Endothelial cell of umbilical vein (primary cell): ENCODE data around the gene LONRF3. TPM values are rescaled to one million over a fixed set of nuclear protein-coding genes. Genes with fewer than 3 reads are reported as not detected.

Experiments used
- BruUV-seq: library from RNA; stranded (reverse); fragments of 400-500 nt; replicated peaks from 2 replicates; lab custom pipeline; 2021; lab: Mats Ljungman, UMichigan
- CTCF ChIA-PET: fragments of 300-600, 350-600 bp; sonication (Branson Sonifier 250); formaldehyde crosslinking; loops from one replicate; lab custom pipeline; 2021; ENCODE audit warnings: antibody characterized with exemption, inconsistent platforms; lab: Charles Lee
- POLR2A ChIA-PET: fragments of 300-600, 350-600 bp; sonication (Branson Sonifier 250); formaldehyde crosslinking; loops from one replicate; lab custom pipeline; 2021; ENCODE audit warnings: antibody characterized with exemption, inconsistent platforms; lab: Charles Lee
- DNase-seq: peaks from one replicate; pipeline ENCODE4 v3.0.0-alpha.2; 2011; ENCODE audit warnings: low read depth, low spot score
- FAIRE-seq: peaks from 2 replicates; lab custom pipeline; 2011; peaks lifted over from hg19 to GRCh38; lab: Jason Lieb, UNC
- H2AFZ ChIP-seq: 2 replicates; pipeline ENCODE4 v1.6.0; 2012; ENCODE audit warnings: low read depth, low read length, control low read depth, inconsistent platforms
- H3K27ac ChIP-seq: 2 replicates; pipeline ENCODE4 v1.5.1; 2011; ENCODE audit warnings: low read depth, mild to moderate bottlenecking, control low read depth, low read length, moderate library complexity; ENCODE audit not compliant: insufficient read depth
- H3K27me3 ChIP-seq, 2 experiments: 2 replicates each; pipeline versions ENCODE4 v1.6.0 to v1.6.1; 2011; ENCODE audit warnings: low read length in 2 of 2, mixed read lengths in 1 of 2; ENCODE audit not compliant: control insufficient read depth in 2 of 2, insufficient read depth in 2 of 2
- H3K36me3 ChIP-seq, 2 experiments: 2 replicates in 1 of 2; 3 replicates in 1 of 2; pipeline ENCODE4 v1.5.1; 2011; ENCODE audit warnings: low read length in 2 of 2, mild to moderate bottlenecking in 1 of 2, moderate library complexity in 1 of 2; ENCODE audit not compliant: control insufficient read depth in 2 of 2, insufficient read depth in 2 of 2; ENCODE audit errors: extremely low read depth in 1 of 2
- H3K4me1 ChIP-seq: 3 replicates; pipeline ENCODE4 v1.5.1; 2011; ENCODE audit warnings: mild to moderate bottlenecking, low read length; ENCODE audit not compliant: control insufficient read depth, insufficient read depth; ENCODE audit errors: extremely low read depth
- H3K4me2 ChIP-seq: 2 replicates; pipeline ENCODE4 v1.6.1; 2011; ENCODE audit warnings: low read length, control low read depth, mixed read lengths; ENCODE audit not compliant: insufficient read depth
- H3K4me3 ChIP-seq, 3 experiments: fragments of 200-600 bp in 1 of 3; sonication (generic), shearing (Covaris generic) in 1 of 3; replicated peaks in 1 of 3; 2 replicates each; pipeline ENCODE4 v1.5.1; 2011 to 2016; ENCODE audit warnings: control low read depth in 3 of 3, low read length in 3 of 3, mild to moderate bottlenecking in 2 of 3, inconsistent platforms in 1 of 3, low read depth in 1 of 3, moderate library complexity in 1 of 3; ENCODE audit not compliant: insufficient read depth in 1 of 3
- H3K79me2 ChIP-seq: 2 replicates; pipeline ENCODE4 v1.6.0; 2012; ENCODE audit warnings: low read length, inconsistent platforms; ENCODE audit not compliant: control insufficient read depth, insufficient read depth
- H3K9ac ChIP-seq: replicated peaks from 2 replicates; pipeline ENCODE3; 2011; ENCODE audit warnings: low read length, control low read depth; ENCODE audit not compliant: insufficient read depth; ENCODE audit errors: extremely low read depth
- H3K9me1 ChIP-seq: replicated peaks from 3 replicates; pipeline ENCODE4 v1.6.0; 2011; ENCODE audit warnings: mild to moderate bottlenecking, low read length; ENCODE audit not compliant: control insufficient read depth, insufficient read depth; ENCODE audit errors: extremely low read depth
- H3K9me3 ChIP-seq: replicated peaks from 2 replicates; pipeline ENCODE4 v1.5.1; 2012; ENCODE audit warnings: low read length, inconsistent platforms; ENCODE audit not compliant: control insufficient read depth, insufficient read depth
- H4K20me1 ChIP-seq: replicated peaks from 2 replicates; pipeline ENCODE3; 2011; ENCODE audit warnings: mild to moderate bottlenecking, low read length; ENCODE audit not compliant: control insufficient read depth, insufficient read depth; ENCODE audit errors: extremely low read depth
- CTCF ChIP-seq, 2 donors: IDR thresholded peaks; 1 replicate in 1 of 2; 2 replicates in 1 of 2; pipeline ENCODE4 v1.5.1; 2011; ENCODE audit warnings: low read length in 2 of 2, mild to moderate bottlenecking in 2 of 2, moderate library complexity in 2 of 2, control low read depth in 1 of 2, inconsistent platforms in 1 of 2, low read depth in 1 of 2; ENCODE audit not compliant: insufficient read depth in 1 of 2; ENCODE audit errors: extremely low read depth in 1 of 2
- EZH2 ChIP-seq: IDR thresholded peaks from 2 replicates; pipeline ENCODE4 v1.6.1; 2012; ENCODE audit warnings: borderline replicate concordance, low read depth, mild to moderate bottlenecking, moderate library complexity, low read length, inconsistent platforms; ENCODE audit not compliant: severe bottlenecking
- FOS ChIP-seq: IDR thresholded peaks from 2 replicates; pipeline ENCODE4 v1.6.1; 2011; ENCODE audit warnings: mild to moderate bottlenecking, low read length, moderate library complexity, borderline replicate concordance; ENCODE audit not compliant: insufficient read depth
- GATA2 ChIP-seq: IDR thresholded peaks from 2 replicates; pipeline ENCODE4 v1.7.0; 2011; ENCODE audit warnings: low read depth, mild to moderate bottlenecking, moderate library complexity, mixed read lengths, low read length; ENCODE audit not compliant: insufficient read length, insufficient read depth
- JUN ChIP-seq: IDR thresholded peaks from 2 replicates; pipeline ENCODE4 v1.6.1; 2011; ENCODE audit warnings: borderline replicate concordance, low read depth; ENCODE audit not compliant: insufficient read length, insufficient read depth
- MAX ChIP-seq: IDR thresholded peaks from 2 replicates; pipeline ENCODE4 v1.6.1; 2011; ENCODE audit not compliant: insufficient read depth, insufficient read length
- MYC ChIP-seq: IDR thresholded peaks from one replicate; pipeline ENCODE4 v1.6.1; 2011; ENCODE audit warnings: mild to moderate bottlenecking, low read depth, low read length
- POLR2A ChIP-seq: IDR thresholded peaks from 2 replicates; pipeline ENCODE4 v1.6.1; 2012; ENCODE audit warnings: low read depth, mild to moderate bottlenecking, control low read depth, low read length
- POLR2AphosphoS5 ChIP-seq: IDR thresholded peaks from 2 replicates; pipeline ENCODE4 v1.6.1; 2012; ENCODE audit warnings: low read depth, mild to moderate bottlenecking, control low read depth, low read length, moderate library complexity; ENCODE audit not compliant: insufficient read depth
- dilution Hi-C: fragments of 300-500 bp; cut with MboI; formaldehyde crosslinking; loops from one replicate; pipeline ENCODE4 v1.15.0; 2019; ENCODE audit warnings: low sequenced_read_pairs; ENCODE audit not compliant: extremely low pct_ligation_motif_present
- intact Hi-C: fragments of 100-400 bp; cut with micrococcal nuclease; formaldehyde crosslinking; loops from one replicate; pipeline ENCODE4 v1.10.0; 2022
- polyA plus RNA-seq, 4 experiments: library from polyadenylated mRNA; depleted of rRNA in 3 of 4; stranded (reverse) in 3 of 4; unstranded in 1 of 4; fragments of >200 nt; gene quantifications; 2 replicates each; pipeline versions ENCODE4 v1.2.1 to v1.2.3, GENCODE V29; 2011 to 2012; ENCODE audit warnings: missing spikeins in 1 of 4
- total RNA-seq: library from RNA; stranded (reverse); gene quantifications from 2 replicates; pipeline ENCODE4 v1.2.3, GENCODE V29; 2021

LONRF3 gene
- total and polyA plus RNA-seq, 2 donors (not counting 3 experiments of a cell fraction or from before 2014, with no cell fraction given), result 4.4 to 13.3 TPM

- H3K9ac ChIP-seq, result no peak overlapping the region
- H3K4me3 ChIP-seq, result no peak overlapping the region
- no peaks in the 10 kb centered on the region for H3K4me1 ChIP-seq
- no TSS peak for BruUV-seq
- CTCF ChIA-PET, result interaction anchor here (0.6 to 2.2 kb wide), 4 partner anchors 31 to 170 kb away, joined by 4 to 19 read pairs (median 9); no protein-coding TSS in a partner anchor
- POLR2A ChIA-PET, result no interaction called here
- no peak for DNase-seq
- FAIRE-seq, result no peak
- H2AFZ ChIP-seq, result no peak overlapping the region
- no peaks in the 10 kb centered on the region for H3K27me3 ChIP-seq
- H4K20me1 ChIP-seq, result no peaks in the 10 kb centered on the region
- peaks cover 0 to 4% of the 10 kb centered on the region in 2 experiments for H3K36me3 ChIP-seq
- no peak for TF ChIP-seq JUN
- TF ChIP-seq GATA2, result no peak
- no peak for TF ChIP-seq CTCF (IDR thresholded peaks at IDR 0.05; ENCODE audit: extremely low read depth in 1 of 2, insufficient read depth in 1 of 2, low read depth in 1 of 2, low read length in 2 of 2)
- no peak for TF ChIP-seq POLR2AphosphoS5
- no peak for TF ChIP-seq FOS
- TF ChIP-seq EZH2, result no peak
- no peak for TF ChIP-seq POLR2A
- no peak for TF ChIP-seq MAX
- no peak for TF ChIP-seq MYC
- no peaks in the 10 kb centered on the region for H3K9me3 ChIP-seq
- no peaks in the 10 kb centered on the region for H3K79me2 ChIP-seq
- intact Hi-C loops (no loop called here), dilution Hi-C loops (no loop called here)
- no peak overlapping the region for H3K4me2 ChIP-seq
- no peak overlapping the region for H3K27ac ChIP-seq
- H3K9me1 ChIP-seq, result no peaks in the 10 kb centered on the region
Observed at GRCh38 chrX:119009071-119009470, 34.7 kb downstream of the LONRF3 start.
